GM19395 (cell line): ENCODE data around the gene CREB3L2.

ENCODE experiments used
- ATAC-seq: cut with Tn5 transposase; IDR thresholded peaks from one replicate; pipeline ENCODE4 v1.9.1; 2021; ENCODE audit warnings: mild to moderate bottlenecking, moderate library complexity; ENCODE audit not compliant: unreplicated experiment

CREB3L2 gene

GRCh38 chr7:137953665-137954470, 48.0 kb downstream of the CREB3L2 start:
- no peak for ATAC-seq

- ATAC-seq: no peak
These were observed 48.7 kb downstream of the CREB3L2 start for GRCh38 chr7:137953043-137953664.

GRCh38 chr7:137952426-137952805, 49.5 kb downstream of the CREB3L2 start:
- ATAC-seq: no peak

GRCh38 chr7:137951700-137952425, 50.0 kb downstream of the CREB3L2 start:
- ATAC-seq: no peak

- ATAC-seq: no peak
These were observed 50.9 kb downstream of the CREB3L2 start for GRCh38 chr7:137950967-137951366.

GRCh38 chr7:137950263-137950621, 51.6 kb downstream of the CREB3L2 start:
- no peak for ATAC-seq

- ATAC-seq: no peak
These were observed 52.2 kb downstream of the CREB3L2 start for GRCh38 chr7:137949416-137950262.

- ATAC-seq: no peak
These were observed 53.0 kb downstream of the CREB3L2 start for GRCh38 chr7:137948845-137949330.

- no peak for ATAC-seq
These were observed 53.6 kb downstream of the CREB3L2 start for GRCh38 chr7:137948083-137948844.

GRCh38 chr7:137947046-137947445, 54.8 kb downstream of the CREB3L2 start:
- no peak for ATAC-seq

- no peak for ATAC-seq
These were observed 55.9 kb downstream of the CREB3L2 start for GRCh38 chr7:137946011-137946410.

GRCh38 chr7:137944168-137944567, 57.7 kb downstream of the CREB3L2 start:
- no peak for ATAC-seq

GRCh38 chr7:137943132-137943551, 58.7 kb downstream of the CREB3L2 start:
- no peak for ATAC-seq

GRCh38 chr7:137942484-137943115, 59.3 kb downstream of the CREB3L2 start:
- no peak for ATAC-seq

GRCh38 chr7:137940656-137941518, 61.0 kb downstream of the CREB3L2 start:
- no peak for ATAC-seq

GRCh38 chr7:137940218-137940617, 61.7 kb downstream of the CREB3L2 start:
- no peak for ATAC-seq

- ATAC-seq: no peak
These were observed 64.7 kb downstream of the CREB3L2 start for GRCh38 chr7:137937202-137937560.

GRCh38 chr7:137936509-137937201, 65.2 kb downstream of the CREB3L2 start:
- no peak for ATAC-seq
